ENCODE results near the gene PIK3AP1.
"Not testable (repeated sequence)": the region's sequence is repeated elsewhere in the genome, so short reads cannot be mapped to it uniquely, and the experiment has no call there.

The PIK3AP1 gene

DNA sequence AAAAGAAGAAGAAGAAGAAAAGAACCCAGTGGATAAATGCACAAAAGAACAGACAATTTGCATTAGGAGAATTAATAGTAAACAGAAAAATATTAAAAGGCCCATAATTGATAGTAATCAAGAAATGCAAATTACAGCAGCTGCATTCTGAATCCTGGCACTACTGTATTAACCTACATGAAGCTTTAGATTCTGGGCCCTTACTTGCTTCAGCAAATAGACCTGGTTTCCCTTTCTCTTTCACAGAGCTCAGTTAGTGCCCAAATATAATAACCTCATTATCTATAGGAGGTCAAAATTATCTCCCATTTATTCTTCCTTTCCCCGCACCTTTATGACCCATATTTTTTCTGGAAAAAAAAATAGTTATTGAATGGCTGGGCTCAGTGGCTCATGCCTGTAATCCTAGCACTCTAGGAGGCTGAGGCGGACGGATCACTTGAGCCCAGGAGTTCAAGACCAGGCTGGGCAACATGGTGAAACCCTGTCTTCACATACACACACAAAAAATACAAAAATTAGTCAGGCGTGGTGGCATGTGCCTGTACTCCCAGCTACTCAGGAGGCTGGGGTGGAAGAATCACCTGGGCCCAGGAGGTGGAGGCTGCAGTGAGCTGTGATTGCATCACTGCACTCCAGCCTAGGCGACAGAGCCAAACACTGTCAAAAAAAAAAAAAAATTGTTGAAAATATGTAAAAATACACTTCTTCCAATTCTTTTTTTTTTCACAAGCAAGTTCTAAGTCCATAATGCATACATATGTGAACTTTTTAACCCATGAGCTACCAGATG lies 36.0 kb upstream of the PIK3AP1 start:
- TF ChIP-seq, protein P1, sequence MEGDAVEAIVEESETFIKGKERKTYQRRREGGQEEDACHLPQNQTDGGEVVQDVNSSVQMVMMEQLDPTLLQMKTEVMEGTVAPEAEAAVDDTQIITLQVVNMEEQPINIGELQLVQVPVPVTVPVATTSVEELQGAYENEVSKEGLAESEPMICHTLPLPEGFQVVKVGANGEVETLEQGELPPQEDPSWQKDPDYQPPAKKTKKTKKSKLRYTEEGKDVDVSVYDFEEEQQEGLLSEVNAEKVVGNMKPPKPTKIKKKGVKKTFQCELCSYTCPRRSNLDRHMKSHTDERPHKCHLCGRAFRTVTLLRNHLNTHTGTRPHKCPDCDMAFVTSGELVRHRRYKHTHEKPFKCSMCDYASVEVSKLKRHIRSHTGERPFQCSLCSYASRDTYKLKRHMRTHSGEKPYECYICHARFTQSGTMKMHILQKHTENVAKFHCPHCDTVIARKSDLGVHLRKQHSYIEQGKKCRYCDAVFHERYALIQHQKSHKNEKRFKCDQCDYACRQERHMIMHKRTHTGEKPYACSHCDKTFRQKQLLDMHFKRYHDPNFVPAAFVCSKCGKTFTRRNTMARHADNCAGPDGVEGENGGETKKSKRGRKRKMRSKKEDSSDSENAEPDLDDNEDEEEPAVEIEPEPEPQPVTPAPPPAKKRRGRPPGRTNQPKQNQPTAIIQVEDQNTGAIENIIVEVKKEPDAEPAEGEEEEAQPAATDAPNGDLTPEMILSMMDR (IDR thresholded peaks at IDR 0.05; ENCODE audit: control insufficient read depth, insufficient read depth, low read depth, low read length, missing control alignments), result no peak
- DNase-seq (ENCODE audit: low read depth), result no peak
- H3K4me3 ChIP-seq (ENCODE audit: control insufficient read depth, low read depth, low read length), result no peak overlapping the region

DNA sequence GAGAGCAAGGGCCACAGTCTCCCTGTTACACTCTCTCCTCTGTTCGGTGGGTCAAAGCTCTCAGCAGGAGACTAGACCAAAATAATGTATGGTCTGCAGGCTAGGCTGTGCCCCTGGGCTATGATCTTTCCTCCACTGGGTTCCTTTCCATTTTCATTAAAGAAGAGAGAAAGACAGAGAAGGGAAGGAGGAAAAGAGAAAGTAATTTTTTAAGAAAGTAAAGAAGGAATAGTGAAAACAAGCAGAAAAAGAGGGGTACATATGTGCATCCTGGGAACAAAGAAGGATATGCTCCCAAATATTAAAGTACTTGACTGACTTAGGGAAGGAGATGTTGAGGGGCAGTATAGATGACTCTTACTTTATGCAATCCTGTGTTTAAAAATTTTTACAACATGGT lies 33.6 kb upstream of the PIK3AP1 start:
- TF ChIP-seq, protein P1 (IDR thresholded peaks at IDR 0.05; ENCODE audit: control insufficient read depth, insufficient read depth, low read depth, low read length, missing control alignments), result no peak
- H3K4me3 ChIP-seq (ENCODE audit: control insufficient read depth, low read depth, low read length), result no peak overlapping the region
- DNase-seq (ENCODE audit: low read depth), result no peak

DNA sequence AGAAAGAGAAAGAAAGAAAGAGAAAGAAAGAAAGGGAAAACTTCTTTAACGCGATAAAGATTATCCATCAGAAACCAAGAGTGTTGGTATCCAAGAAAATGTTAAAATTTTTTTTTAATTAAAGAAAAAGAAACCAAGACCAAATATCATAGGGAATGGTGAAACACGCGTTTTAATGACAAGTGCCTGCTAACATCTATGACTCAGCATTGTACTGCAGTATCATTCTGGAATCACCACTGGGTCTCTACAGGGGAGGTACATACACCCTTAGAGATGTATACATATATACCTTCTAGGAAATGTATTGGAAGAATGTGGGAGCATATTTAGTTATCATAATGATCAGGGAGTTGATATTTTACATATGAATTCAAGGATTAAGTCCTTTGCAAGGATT lies 32.1 kb upstream of the PIK3AP1 start:
- TF ChIP-seq, protein P1 (IDR thresholded peaks at IDR 0.05; ENCODE audit: control insufficient read depth, insufficient read depth, low read depth, low read length, missing control alignments), result no peak
- DNase-seq (ENCODE audit: low read depth), result no peak
- no peak overlapping the region for H3K4me3 ChIP-seq (ENCODE audit: control insufficient read depth, low read depth, low read length)

DNA sequence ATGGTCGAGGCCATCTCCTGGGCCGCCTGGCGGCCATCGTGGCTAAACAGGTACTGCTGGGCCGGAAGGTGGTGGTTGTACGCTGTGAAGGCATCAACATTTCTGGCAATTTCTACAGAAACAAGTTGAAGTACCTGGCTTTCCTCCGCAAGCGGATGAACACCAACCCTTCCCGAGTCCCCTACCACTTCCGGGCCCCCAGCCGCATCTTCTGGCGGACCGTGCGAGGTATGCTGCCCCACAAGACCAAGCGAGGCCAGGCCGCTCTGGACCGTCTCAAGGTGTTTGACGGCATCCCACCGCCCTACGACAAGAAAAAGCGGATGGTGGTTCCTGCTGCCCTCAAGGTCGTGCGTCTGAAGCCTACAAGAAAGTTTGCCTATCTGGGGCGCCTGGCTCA lies 30.0 kb upstream of the PIK3AP1 start:
- not testable (repeated sequence) for H3K4me3 ChIP-seq (ENCODE audit: control insufficient read depth, low read depth, low read length); DNase-seq (ENCODE audit: low read depth)

DNA sequence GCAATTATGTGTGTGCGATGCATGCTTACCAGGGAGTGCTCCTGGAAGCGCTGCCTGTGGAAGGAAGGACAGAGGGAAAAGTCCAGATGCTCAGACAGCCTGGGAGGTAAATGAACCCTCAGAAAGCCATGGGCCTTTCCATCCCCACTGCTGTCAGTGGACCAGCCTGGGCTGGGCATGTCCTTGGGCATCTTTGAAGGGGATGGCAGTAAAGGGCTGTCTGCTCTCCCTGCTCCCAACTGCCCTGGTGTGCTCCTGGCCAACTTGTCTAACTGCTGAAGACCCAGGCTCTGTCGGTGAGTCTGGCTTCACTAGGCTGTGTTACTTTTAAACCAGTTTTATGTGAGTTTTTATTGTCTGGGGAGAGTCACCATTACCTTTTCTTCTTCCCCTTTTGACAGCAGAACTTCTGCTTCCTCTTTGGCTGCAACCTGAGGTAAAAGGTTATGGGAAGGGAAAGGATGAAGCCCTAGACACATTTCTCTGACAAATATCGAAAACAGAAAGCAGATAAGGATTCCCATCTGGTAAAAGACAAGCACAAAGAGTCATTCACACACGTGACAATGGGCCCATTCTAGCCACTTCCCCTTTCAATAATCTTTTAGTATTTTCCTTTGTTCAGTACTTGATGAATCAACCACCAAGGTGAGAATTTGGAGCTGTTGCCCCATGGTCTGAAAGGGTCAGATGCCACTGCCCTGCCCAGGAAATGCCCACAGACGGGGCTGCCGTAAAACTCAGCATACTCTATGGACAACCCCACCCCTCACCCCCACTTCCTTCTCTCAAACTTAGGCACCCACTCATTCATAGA lies 27.6 kb upstream of the PIK3AP1 start:
- no peak for DNase-seq (ENCODE audit: low read depth)
- no peak overlapping the region for H3K4me3 ChIP-seq (ENCODE audit: control insufficient read depth, low read depth, low read length)
- TF ChIP-seq, protein P1 (IDR thresholded peaks at IDR 0.05; ENCODE audit: control insufficient read depth, insufficient read depth, low read depth, low read length, missing control alignments), result no peak

DNA sequence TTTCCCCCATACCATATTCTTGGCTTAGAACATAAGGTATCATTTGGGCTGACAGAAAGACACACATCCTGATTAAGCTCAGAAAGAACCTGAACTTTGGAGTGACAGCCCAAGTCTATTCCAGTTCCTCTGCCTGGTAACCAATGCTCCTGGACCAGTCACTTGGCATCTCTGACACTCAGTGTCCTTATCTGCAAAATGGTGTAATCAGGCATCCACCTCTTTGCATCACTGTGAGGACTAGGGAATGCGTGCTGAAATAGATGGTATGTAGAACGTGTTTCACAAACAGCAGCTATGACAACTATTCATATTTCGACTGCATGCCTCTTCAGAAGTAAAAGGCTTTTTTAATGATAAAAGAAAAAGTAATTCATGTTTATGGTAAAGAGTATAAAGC lies 26.2 kb upstream of the PIK3AP1 start:
- DNase-seq (ENCODE audit: low read depth), result no peak
- TF ChIP-seq, protein P1 (IDR thresholded peaks at IDR 0.05; ENCODE audit: control insufficient read depth, insufficient read depth, low read depth, low read length, missing control alignments), result no peak
- no peak overlapping the region for H3K4me3 ChIP-seq (ENCODE audit: control insufficient read depth, low read depth, low read length)

DNA sequence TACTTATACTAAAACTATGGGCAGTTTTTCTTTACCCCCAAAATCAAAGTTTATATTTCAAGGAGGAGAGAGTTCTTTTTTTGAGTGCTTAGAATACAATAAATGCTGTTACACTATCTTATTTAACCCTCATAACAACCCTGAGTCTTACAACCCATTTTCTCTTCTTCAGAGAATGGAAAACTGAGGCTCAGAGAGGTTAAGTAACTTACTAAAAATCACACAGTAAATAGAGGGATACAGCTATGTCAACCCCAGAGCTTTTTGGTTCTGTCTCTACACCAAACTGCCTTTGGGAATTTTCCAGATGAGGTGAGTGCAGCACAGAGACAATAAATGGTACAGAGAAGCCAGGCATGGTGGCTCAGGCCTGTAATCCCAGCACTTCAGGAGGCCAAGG lies 25.6 kb upstream of the PIK3AP1 start:
- DNase-seq (ENCODE audit: low read depth), result no peak
- H3K4me3 ChIP-seq (ENCODE audit: control insufficient read depth, low read depth, low read length), result no peak overlapping the region
- TF ChIP-seq, protein P1 (IDR thresholded peaks at IDR 0.05; ENCODE audit: control insufficient read depth, insufficient read depth, low read depth, low read length, missing control alignments), result no peak
